ENCODE measurements around the gene GDPGP1.
"Not testable (repeated sequence)": the region's sequence is repeated elsewhere in the genome, so short reads cannot be mapped to it uniquely, and the experiment has no call there.

GDPGP1 gene

DNA sequence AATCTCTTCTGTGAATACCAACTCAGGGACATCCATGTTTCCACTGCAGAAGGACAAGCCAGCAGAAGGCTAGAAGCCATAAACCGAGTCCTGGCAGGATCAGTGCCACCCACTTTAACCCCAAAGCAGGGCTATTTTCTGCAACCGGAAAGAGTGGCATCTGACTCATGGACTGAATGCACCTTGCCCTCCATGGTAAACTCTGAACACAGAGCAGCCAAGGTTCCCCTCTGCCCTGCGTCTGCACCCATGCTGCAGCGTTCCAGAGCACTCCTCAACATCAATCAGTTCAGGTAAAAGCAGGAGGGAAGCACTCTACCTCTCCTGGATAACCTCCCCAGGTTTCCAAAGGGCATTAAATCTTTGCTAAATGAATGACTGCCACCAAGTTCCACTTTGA is 30.7 kb downstream of the GDPGP1 start:
- DNase-seq: no peak

DNA sequence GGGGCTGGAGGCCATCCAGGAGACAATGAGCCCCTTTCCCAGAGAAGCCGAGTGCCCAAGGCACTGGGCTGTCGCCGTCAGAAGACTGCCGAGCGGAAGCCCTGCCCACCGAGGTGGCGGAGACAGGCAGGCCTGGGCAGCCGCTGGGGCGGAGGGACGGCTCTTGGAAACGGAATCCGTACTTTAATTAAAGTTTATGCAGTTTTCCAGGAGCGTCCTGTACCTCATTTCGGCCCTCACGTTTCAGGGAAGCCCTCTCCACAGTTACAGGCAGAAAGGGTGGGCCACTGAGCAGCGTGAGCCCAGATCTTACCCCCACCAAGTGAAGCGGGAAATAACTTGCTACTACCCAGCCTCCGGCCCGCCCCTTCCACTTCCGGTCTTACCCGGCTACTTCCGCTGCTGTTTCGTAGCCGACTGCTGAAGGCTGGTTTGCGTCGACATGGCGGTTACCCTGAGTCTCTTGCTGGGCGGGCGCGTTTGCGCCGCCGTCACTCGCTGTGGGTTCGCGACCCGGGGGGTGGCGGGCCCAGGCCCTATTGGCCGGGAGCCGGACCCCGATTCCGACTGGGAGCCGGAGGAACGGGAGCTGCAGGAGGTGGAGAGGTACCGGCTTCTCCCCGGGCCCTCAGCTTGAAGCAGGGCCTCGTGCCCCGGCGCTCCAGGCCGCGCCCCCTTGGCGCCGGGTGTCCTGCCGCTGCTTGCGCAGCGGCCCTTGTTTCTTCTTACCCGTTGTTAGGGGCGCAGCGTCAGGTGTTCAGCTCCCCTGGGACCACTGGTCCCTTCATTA is 31.5 kb downstream of the GDPGP1 start, which contains the start of gene NGRN:
Gene NGRN (plus strand): TSS at position 402 of the 790 bp plus-strand sequence. CDS start 41 bp downstream, at position 443.
- peak; percentile 90 for DNase-seq

GRCh38 chr15:90266061-90266431 is 32.0 kb downstream of the GDPGP1 start:
- peak; percentile 45 for DNase-seq

- no peak for DNase-seq
These were observed 32.5 kb downstream of the GDPGP1 start for GRCh38 chr15:90266485-90266884.

DNA sequence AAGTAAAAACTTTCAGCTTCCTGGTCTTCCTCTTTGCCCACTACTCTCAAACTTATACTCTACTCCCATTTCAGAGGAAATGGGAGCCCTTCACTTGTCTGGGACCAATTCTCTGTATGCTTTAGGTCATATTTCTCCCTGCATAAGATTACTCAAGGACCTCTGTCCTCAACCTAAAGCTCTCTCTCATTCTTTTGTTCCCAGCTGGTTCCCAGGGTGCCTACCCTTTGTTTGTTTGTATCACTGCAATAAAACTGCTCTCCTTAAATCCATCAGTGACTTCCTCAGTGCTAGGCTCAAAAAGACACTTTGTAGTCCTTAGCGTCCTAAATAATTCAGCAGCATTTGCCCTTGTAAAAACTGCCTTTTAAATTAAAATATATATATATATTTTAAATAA is 34.4 kb downstream of the GDPGP1 start:
- no peak for DNase-seq

GRCh38 chr15:90270502-90271150 is 36.6 kb downstream of the GDPGP1 start:
- no peak for DNase-seq

DNA sequence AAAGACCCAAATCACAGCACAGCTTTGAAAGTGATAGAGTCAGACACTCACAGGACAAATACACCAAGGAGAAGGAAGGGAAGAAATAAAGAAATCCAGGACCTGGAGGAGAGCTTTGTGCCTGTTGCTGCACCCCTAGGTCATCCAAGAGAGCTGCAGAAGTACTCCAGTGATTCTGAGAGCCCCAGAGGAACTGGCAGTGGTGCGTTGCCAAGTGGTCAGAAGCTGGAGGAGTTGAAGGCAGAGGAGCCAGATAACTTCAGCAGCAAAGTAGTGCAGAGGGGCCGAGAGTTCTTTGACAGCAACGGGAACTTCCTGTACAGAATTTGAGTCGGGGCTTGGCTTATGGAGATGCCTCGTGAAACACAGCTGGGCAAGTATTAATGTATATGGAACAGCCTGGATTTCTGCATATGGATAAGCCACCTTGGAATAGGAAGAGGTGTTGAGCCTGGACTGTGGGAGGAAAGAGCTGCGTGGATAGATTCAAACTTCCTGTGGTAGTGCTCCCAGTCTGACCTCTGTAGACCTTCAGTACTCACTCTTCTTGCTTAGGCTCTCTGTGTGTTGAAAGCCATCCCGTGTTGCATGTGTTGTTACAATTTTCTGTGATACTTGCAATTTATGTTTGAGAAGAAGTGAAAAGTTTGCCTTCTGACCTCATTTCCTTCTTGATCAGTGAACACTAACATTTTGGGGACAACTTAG is 37.6 kb downstream of the GDPGP1 start:
- no peak for DNase-seq

DNA sequence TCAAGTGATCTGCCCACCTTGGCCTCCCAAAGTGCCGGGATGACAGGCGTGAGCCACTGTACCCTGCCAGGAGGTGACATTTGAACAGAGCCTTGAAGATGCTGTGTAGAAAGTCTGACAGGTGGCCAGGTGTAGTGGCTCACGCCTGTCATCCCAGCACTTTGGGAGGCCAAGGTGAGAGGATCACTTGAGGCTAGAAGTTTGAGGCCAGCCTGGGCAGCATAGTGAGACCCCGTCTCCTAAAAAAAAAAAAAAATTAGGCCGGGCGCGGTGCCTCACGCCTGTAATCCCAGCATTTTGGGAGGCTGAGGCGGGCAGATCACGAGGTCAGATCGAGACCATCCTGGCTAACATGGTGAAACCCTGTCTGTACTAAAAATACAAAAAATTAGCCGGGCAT is 44.5 kb downstream of the GDPGP1 start:
- DNase-seq: not testable (repeated sequence)

GRCh38 chr15:90280743-90281142 is 46.7 kb downstream of the GDPGP1 start:
- DNase-seq: not testable (repeated sequence)

- DNase-seq: not testable (repeated sequence)
These were observed 47.6 kb downstream of the GDPGP1 start for GRCh38 chr15:90281637-90282036.

DNA sequence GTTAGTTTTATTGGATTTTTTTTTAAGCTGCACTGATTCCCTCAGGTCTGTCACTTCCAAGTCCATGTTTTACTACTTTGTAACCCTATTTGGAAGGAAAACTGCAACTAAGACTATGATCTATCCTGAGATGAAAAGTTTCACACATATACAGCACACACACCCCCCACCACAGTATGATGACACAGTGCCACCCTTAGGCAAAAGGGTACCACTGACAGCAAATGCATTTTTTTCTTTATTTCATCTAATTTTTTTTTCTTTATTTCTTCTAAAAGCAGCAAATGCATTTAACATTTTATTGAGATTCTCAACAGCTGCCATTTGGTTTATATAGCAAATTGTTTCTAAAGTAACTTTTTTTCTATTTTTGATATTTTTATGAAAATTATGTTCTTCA is 52.7 kb downstream of the GDPGP1 start:
- no peak for DNase-seq

DNA sequence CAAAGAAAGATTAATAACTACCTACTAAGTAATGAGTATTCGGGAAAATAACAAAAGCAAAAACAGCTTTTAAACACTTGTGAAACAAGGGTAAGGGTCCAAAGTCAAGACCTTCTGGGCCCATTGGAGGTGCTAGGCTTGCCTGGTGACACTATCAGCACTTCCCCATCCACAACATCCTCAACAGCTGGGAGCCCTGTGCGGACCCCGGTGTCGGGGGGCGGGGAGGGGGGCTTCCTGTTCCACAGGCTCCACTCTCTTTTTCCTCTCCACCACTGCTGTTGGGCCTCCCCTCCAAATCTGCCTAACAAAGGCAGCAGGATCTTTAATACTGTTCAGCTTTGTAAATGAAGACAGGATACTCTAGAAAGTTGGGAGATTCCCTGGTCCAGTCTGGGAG is 53.1 kb downstream of the GDPGP1 start:
- no peak for DNase-seq

DNA sequence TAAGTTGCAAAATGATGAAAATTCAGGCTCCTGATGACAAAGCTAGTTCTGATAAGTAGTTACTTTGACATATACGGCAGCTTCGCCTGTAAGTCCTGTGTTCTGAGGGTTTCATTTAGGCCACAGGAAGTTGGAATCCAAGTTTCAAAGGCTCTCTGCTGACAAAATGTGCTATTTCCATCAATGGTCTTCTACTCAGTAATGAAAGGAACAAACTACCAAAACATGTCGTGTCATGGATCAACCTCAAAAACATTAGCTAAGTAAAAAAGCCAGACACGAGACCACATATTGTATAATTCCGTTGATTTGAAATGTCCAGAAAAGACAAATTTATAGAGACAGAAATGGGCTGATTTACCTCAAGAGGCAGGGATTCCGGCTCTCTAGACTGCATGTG is 53.9 kb downstream of the GDPGP1 start:
- no peak for DNase-seq

DNA sequence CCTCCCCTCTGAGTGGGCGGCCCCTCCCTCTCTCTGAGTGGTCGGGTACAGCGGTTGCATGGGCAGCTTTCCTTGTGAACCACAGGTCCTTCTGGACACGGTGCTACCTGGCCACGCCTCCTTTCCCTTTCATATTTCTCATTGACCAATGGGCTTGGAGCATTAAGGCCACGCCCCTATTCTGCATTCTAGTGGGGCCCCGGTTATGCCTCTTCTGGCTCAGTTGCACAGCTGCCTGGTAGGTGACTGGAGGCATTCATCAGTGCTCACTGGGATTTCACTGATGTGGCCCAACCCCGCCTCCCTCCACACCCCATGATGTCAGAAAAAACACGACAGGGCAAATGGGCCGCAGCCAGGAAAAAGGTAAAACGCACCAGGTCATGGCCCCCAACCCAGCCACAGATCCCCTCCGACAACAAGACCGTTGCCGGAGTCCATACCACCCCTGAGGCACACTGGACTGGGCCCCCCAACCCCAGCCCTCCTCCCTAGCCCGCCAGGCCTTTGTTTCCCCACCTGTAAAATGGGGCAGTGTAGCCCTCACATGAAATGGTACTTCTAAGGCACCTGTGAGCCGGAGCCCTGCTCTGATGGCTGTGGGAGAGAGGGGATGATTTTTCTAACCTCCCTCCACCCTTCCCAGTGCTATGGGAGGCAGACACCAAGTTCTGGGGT is 57.8 kb downstream of the GDPGP1 start:
- no peak for DNase-seq

DNA sequence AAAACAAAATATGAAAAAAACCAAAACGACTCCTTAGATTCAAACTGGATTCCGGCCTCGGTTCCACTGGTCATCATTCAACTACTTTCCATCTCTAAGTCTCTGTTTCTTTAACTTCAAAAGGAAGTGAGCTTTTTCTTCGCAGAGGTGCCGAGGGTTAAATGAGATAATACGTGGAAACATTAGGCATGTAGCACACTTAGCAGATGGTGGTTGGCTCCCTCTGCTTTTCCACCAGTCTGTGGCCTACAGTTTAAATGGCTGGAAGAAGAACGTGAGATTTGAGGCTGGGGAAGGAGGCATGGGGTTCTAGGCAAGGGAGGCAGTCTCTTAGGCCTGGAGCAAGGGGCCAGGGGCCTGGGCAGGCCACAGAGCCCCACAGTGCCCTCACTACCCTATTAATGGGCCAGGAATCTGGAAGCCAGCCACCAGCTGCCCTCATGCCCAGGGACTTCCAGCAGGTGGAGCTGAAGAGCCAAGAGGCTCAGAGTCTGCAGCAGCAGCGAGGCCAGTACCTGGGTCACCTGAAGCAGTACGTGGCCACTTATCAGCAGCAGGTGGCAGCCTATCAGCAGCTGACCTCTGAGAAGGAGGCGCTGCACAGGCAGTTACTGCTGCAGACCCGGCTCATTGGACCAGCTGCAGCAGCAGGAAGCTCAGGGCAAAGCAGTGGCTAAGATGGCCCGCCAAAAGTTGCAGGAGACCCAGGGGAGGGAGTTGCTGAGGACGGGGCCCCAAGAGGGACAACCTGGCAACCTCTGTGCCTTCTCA is 59.2 kb downstream of the GDPGP1 start:
- peak; percentile 68 for DNase-seq

- DNase-seq: no peak
These were observed 60.1 kb downstream of the GDPGP1 start for GRCh38 chr15:90294159-90294558.

DNA sequence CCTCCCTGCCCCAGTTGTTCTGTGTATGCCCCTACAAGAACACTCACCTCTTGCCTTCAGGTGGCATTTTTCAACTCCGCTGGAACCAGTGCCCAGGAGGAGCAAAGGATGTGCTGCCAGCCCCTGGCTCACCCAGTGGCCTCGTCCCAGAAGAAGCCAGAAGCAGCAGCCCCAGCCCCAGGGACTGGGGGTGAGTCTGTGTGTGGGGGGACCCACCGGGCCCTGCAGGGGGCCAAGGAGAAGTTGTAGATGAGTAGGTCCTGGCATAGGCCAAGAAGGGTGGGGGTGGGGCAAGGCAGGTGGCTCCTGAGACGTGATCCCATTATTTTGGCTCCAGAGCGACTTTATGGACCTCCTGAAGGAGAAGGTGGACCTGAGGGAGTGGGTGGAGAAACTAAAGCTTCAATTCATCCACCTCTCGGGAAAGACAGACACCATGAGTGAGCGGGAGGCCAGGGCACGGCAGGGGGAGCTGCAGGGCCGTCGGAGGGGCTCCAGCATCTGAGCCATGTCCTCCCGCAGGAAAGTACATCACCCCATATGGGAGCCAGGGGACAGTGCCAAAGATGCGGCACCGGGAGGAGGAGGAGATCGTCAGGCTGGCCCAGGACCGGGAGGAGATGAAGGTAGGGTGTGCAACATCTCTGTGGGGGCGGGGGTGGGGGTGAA is 60.7 kb downstream of the GDPGP1 start:
- no peak for DNase-seq

DNA sequence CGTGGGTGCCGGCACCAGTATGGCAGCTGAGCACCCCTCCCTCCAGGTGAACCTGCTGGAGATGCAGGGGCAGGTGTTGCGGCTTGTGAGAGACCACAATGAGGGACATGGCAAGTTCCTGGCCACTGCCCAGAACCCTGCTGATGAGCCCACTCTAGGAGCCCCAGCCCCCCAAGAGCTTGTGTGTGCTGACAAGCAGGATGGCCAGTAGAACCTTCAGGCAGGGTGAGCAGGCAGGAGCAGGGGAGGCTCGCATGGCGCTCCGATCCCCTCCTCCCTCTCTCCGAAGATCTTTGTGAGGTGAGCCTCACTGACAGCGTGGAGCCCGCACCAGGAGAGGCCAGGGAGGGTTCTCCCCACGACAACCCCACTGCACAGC is 61.2 kb downstream of the GDPGP1 start:
- no peak for DNase-seq

All from activated CD4-positive, CD25-positive, alpha-beta regulatory T cell treated with anti-CD3 and anti-CD28 coated beads, Interleukin-2, amount 50 U/mL, for 72 hours (primary cell).